Measurements from ENCODE around the gene IL5RA. TPM values are rescaled to one million over a fixed set of nuclear protein-coding genes. Genes with fewer than 3 reads are reported as not detected.

IL5RA gene
- total RNA-seq, 3 donors from 2014 or later (not counting 1 experiment from before 2014, with no cell fraction given): 0.34 to 12.4 TPM; not detected in 1

GRCh38 chr3:3084890-3085289 lies 25.3 kb downstream of the IL5RA start:
- Histone ChIP-seq H3K4me3 (ENCODE audit: low read length) (no peak overlapping the region), H3K27me3 (ENCODE audit: control insufficient read depth, insufficient read depth, low read length) (no peaks in the 10 kb centered on the region), H3K9me3 (ENCODE audit: control insufficient read depth, insufficient read depth, low read length) (no peaks in the 10 kb centered on the region), H3K36me3 (ENCODE audit: control insufficient read depth, insufficient read depth, low read length) (no peaks in the 10 kb centered on the region), H3K4me1 (ENCODE audit: control insufficient read depth, insufficient read depth, low read length) (no peaks in the 10 kb centered on the region), H3K27ac (ENCODE audit: low read length) (no peak overlapping the region)
- TF ChIP-seq CTCF (IDR thresholded peaks at IDR 0.05): no peak
- Mint-ChIP-seq H3K36me3 (no peaks in the 10 kb centered on the region), H3K9me3 (no peaks in the 10 kb centered on the region), H3K4me3 (no peak overlapping the region), H3K4me1 (peaks cover 0 to 4% of the 10 kb centered on the region in 2 donors), H3K27me3 (ENCODE audit: low read depth in 2 of 2) (peaks cover 0 to 8% of the 10 kb centered on the region in 2 donors), H3K27ac (no peak overlapping the region)
- DNase-seq: no peak
- intact Hi-C loops (cut with micrococcal nuclease): no loop called here
- WGBS (ENCODE audit: insufficient coverage): 91% methylated on average over 3 of the region's 3 CpGs
- ATAC-seq: no peak

GRCh38 chr3:3082234-3082924 lies 27.8 kb downstream of the IL5RA start:
- no peaks in the 10 kb centered on the region for H3K9me3 ChIP-seq (ENCODE audit: control insufficient read depth, insufficient read depth, low read length)
- WGBS (ENCODE audit: insufficient coverage): 69% methylated on average over 2 of the region's 2 CpGs
- no peaks in the 10 kb centered on the region for H3K36me3 ChIP-seq (ENCODE audit: control insufficient read depth, insufficient read depth, low read length)
- peaks cover 0 to 4% of the 10 kb centered on the region in 2 donors for H3K4me1 Mint-ChIP-seq
- no peak for TF ChIP-seq CTCF (IDR thresholded peaks at IDR 0.05)
- no peaks in the 10 kb centered on the region for H3K9me3 Mint-ChIP-seq
- no peak overlapping the region for H3K4me3 Mint-ChIP-seq
- no peaks in the 10 kb centered on the region for H3K27me3 ChIP-seq (ENCODE audit: control insufficient read depth, insufficient read depth, low read length)
- no peaks in the 10 kb centered on the region for H3K4me1 ChIP-seq (ENCODE audit: control insufficient read depth, insufficient read depth, low read length)
- no peak overlapping the region for H3K27ac Mint-ChIP-seq
- H3K27ac ChIP-seq (ENCODE audit: low read length): no peak overlapping the region
- DNase-seq (no peak), ATAC-seq (no peak)
- H3K4me3 ChIP-seq (ENCODE audit: low read length): no peak overlapping the region
- intact Hi-C loops (cut with micrococcal nuclease): no loop called here
- peaks cover 0 to 16% of the 10 kb centered on the region in 2 donors for H3K27me3 Mint-ChIP-seq (ENCODE audit: low read depth in 2 of 2)
- H3K36me3 Mint-ChIP-seq: no peaks in the 10 kb centered on the region

GRCh38 chr3:3081381-3082233 lies 28.6 kb downstream of the IL5RA start:
- Mint-ChIP-seq H3K27me3 (ENCODE audit: low read depth in 2 of 2) (peaks cover 0 to 16% of the 10 kb centered on the region in 2 donors), H3K36me3 (no peaks in the 10 kb centered on the region), H3K4me3 (no peak overlapping the region), H3K4me1 (peaks cover 0 to 4% of the 10 kb centered on the region in 2 donors), H3K9me3 (no peaks in the 10 kb centered on the region), H3K27ac (no peak overlapping the region)
- DNase-seq: no peak
- TF ChIP-seq CTCF (IDR thresholded peaks at IDR 0.05): no peak
- H3K4me3 ChIP-seq (ENCODE audit: low read length): no peak overlapping the region
- no peak for ATAC-seq
- H3K9me3 ChIP-seq (ENCODE audit: control insufficient read depth, insufficient read depth, low read length): no peaks in the 10 kb centered on the region
- no peaks in the 10 kb centered on the region for H3K36me3 ChIP-seq (ENCODE audit: control insufficient read depth, insufficient read depth, low read length)
- intact Hi-C loops (cut with micrococcal nuclease): no loop called here
- no peak overlapping the region for H3K27ac ChIP-seq (ENCODE audit: low read length)
- no peaks in the 10 kb centered on the region for H3K27me3 ChIP-seq (ENCODE audit: control insufficient read depth, insufficient read depth, low read length)
- 87% methylated on average over 7 of the region's 9 CpGs for WGBS (ENCODE audit: insufficient coverage)
- H3K4me1 ChIP-seq (ENCODE audit: control insufficient read depth, insufficient read depth, low read length): no peaks in the 10 kb centered on the region
